OCI-LY7 (cell line): ENCODE measurements around the gene FGF1.

Experiments
- CTCF ChIP-seq: fragments of 200-600 bp; sonication (generic); conservative IDR thresholded peaks from 2 replicates; pipeline ENCODE4 v1.5.1; 2014; ENCODE audit warnings: mild to moderate bottlenecking, antibody characterized with exemption, low read length, moderate library complexity, mixed read lengths
- EZH2phosphoT487 ChIP-seq: fragments of 200-600 bp; sonication (generic); IDR thresholded peaks from 2 replicates; pipeline ENCODE4 v1.6.1; 2018; ENCODE audit warnings: low read depth, borderline replicate concordance, mild to moderate bottlenecking, mixed run types, antibody characterized with exemption, low read length, moderate library complexity, mixed read lengths

DNA sequence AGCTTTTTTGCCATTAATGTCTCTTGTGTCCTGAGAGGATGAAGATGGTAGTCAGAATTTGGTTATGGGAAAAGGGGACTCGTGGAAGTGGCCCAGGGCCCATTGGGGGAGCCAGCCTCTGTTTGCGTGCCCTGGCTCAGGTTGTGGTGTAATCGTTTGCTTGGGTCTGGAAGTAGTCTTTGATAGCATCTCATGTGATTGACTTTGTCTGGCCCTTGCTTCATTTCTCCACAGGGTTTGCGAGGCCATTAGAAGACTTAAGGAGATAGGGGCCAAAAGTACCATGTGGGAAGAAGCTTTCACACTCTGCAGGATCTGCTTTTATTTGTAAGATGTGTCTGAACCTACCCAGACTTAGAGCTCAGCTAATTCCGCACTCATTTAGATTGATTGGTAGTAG is 114.5 kb downstream of the FGF1 start:
- TF ChIP-seq CTCF = no peak
- TF ChIP-seq EZH2phosphoT487 = no peak
